Common myeloid progenitor, CD34-positive (primary cell): ENCODE measurements around the gene CCT7.

ENCODE experiments used
- CTCF ChIA-PET: fragments of 350-600 bp; sonication (Branson Sonifier 250); formaldehyde crosslinking; loops from one replicate; lab custom pipeline; 2021; ENCODE audit warnings: antibody characterized with exemption; lab: Charles Lee
- POLR2A ChIA-PET: fragments of 350-600 bp; sonication (Branson Sonifier 250); formaldehyde crosslinking; loops from one replicate; lab custom pipeline; 2021; ENCODE audit warnings: antibody characterized with exemption; lab: Charles Lee
- DNase-seq, 3 donors: peaks; one replicate each; pipeline versions ENCODE4 v3.0.0 to v3.0.0-alpha.2; 2013
- H3K27ac ChIP-seq, 2 experiments: 1 replicate in 1 of 2; 2 replicates in 1 of 2; pipeline ENCODE4 v1.7.0; 2013; ENCODE audit warnings: inconsistent platforms in 2 of 2, low read length in 2 of 2, mild to moderate bottlenecking in 2 of 2, low read depth in 1 of 2, moderate library complexity in 1 of 2; ENCODE audit not compliant: severe bottlenecking in 2 of 2, insufficient read depth in 1 of 2, poor library complexity in 1 of 2
- H3K27me3 ChIP-seq, 5 experiments: replicated peaks in 2 of 5; 1 replicate in 3 of 5; 2 replicates in 2 of 5; pipeline versions ENCODE4 v1.6.1 to v1.7.0; 2013; ENCODE audit warnings: low read length in 4 of 5, mild to moderate bottlenecking in 2 of 5, moderate library complexity in 2 of 5, inconsistent platforms in 1 of 5; ENCODE audit not compliant: insufficient read depth in 5 of 5, control insufficient read depth in 4 of 5
- H3K36me3 ChIP-seq, 4 experiments: 1 replicate in 2 of 4; 2 replicates in 2 of 4; pipeline versions ENCODE4 v1.6.1 to v1.7.0; 2013; ENCODE audit warnings: low read length in 3 of 4, control low read depth in 1 of 4, mild to moderate bottlenecking in 1 of 4; ENCODE audit not compliant: control insufficient read depth in 4 of 4, insufficient read depth in 4 of 4
- H3K4me1 ChIP-seq, 4 experiments: 1 replicate in 3 of 4; 2 replicates in 1 of 4; pipeline versions ENCODE4 v1.6.1 to v1.7.1; 2013; ENCODE audit warnings: low read length in 3 of 4, mild to moderate bottlenecking in 3 of 4, control low read depth in 1 of 4, inconsistent platforms in 1 of 4, moderate library complexity in 1 of 4; ENCODE audit not compliant: control insufficient read depth in 4 of 4, insufficient read depth in 4 of 4; ENCODE audit errors: control extremely low read depth in 1 of 4
- H3K4me3 ChIP-seq, 7 experiments: 1 replicate in 4 of 7; 2 replicates in 3 of 7; pipeline versions ENCODE4 v1.5.1 to v1.7.0; 2013; ENCODE audit warnings: mild to moderate bottlenecking in 7 of 7, low read length in 6 of 7, moderate library complexity in 6 of 7, inconsistent platforms in 2 of 7, low read depth in 2 of 7, control low read depth in 1 of 7; ENCODE audit not compliant: insufficient read depth in 4 of 7, control insufficient read depth in 1 of 7; ENCODE audit errors: extremely low read depth in 1 of 7
- H3K9me3 ChIP-seq, 5 experiments: 1 replicate in 4 of 5; 2 replicates in 1 of 5; pipeline versions ENCODE4 v1.6.1 to v1.7.1; 2013; ENCODE audit warnings: low read length in 4 of 5, mild to moderate bottlenecking in 2 of 5, inconsistent platforms in 1 of 5, low read depth in 1 of 5, moderate library complexity in 1 of 5; ENCODE audit not compliant: control insufficient read depth in 4 of 5, insufficient read depth in 2 of 5; ENCODE audit errors: control extremely low read depth in 1 of 5
- WGBS: methylation state at CpG from one replicate; pipeline ENCODE4 v1.1.5; 2013; ENCODE audit not compliant: insufficient coverage; 5-methylcytosine and 5-hydroxymethylcytosine counted together

Gene CCT7

GRCh38 chr2:73253901-73254300 lies 19.8 kb downstream of the CCT7 start:
- WGBS, result 100% methylated on average over 3 of the region's 3 CpGs
- ChIA-PET CTCF (interaction anchor here (0.7 to 5.4 kb wide), 7 partner anchors 9 to 360 kb away, joined by 3 to 25 read pairs (median 3); no protein-coding TSS in a partner anchor), POLR2A (no interaction called here)
- Histone ChIP-seq H3K27ac (no peak overlapping the region), H3K4me1 (peaks cover 0 to 18% (median 0%) of the 10 kb centered on the region in 4 experiments), H3K27me3 (no peaks in the 10 kb centered on the region), H3K4me3 (no peak overlapping the region), H3K9me3 (no peaks in the 10 kb centered on the region), H3K36me3 (peaks cover 28 to 84% (median 63%) of the 10 kb centered on the region in 4 experiments)
- DNase-seq, result peak in 2 of 3 donors; percentile 28 to 35

GRCh38 chr2:73254343-73255006 lies 20.4 kb downstream of the CCT7 start:
- peaks cover 23 to 84% (median 61%) of the 10 kb centered on the region in 4 experiments for H3K36me3 ChIP-seq
- ChIA-PET POLR2A (no interaction called here), CTCF (interaction anchor here (0.7 to 5.4 kb wide), 5 partner anchors 10 to 361 kb away, joined by 3 to 25 read pairs (median 6); no protein-coding TSS in a partner anchor)
- no peak for DNase-seq
- H3K27me3 ChIP-seq, result no peaks in the 10 kb centered on the region
- 99% methylated on average over 5 of the region's 7 CpGs for WGBS
- no peaks in the 10 kb centered on the region for H3K9me3 ChIP-seq
- H3K4me3 ChIP-seq, result no peak overlapping the region
- H3K27ac ChIP-seq, result no peak overlapping the region
- peaks cover 0 to 18% (median 0%) of the 10 kb centered on the region in 4 experiments for H3K4me1 ChIP-seq

- Histone ChIP-seq H3K4me1 (peaks cover 0 to 18% (median 0%) of the 10 kb centered on the region in 4 experiments), H3K27me3 (no peaks in the 10 kb centered on the region), H3K4me3 (no peak overlapping the region), H3K27ac (no peak overlapping the region), H3K36me3 (peaks cover 21 to 84% (median 58%) of the 10 kb centered on the region in 4 experiments), H3K9me3 (no peaks in the 10 kb centered on the region)
- DNase-seq, result no peak
- ChIA-PET CTCF (interaction anchor here (5.4 kb wide), 1 partner anchor 35 kb away, joined by 25 read pairs; no protein-coding TSS in a partner anchor), POLR2A (no interaction called here)
- 86% methylated on average over 2 of the region's 4 CpGs for WGBS
Observed at GRCh38 chr2:73255007-73255644, 21.0 kb downstream of the CCT7 start.

DNA sequence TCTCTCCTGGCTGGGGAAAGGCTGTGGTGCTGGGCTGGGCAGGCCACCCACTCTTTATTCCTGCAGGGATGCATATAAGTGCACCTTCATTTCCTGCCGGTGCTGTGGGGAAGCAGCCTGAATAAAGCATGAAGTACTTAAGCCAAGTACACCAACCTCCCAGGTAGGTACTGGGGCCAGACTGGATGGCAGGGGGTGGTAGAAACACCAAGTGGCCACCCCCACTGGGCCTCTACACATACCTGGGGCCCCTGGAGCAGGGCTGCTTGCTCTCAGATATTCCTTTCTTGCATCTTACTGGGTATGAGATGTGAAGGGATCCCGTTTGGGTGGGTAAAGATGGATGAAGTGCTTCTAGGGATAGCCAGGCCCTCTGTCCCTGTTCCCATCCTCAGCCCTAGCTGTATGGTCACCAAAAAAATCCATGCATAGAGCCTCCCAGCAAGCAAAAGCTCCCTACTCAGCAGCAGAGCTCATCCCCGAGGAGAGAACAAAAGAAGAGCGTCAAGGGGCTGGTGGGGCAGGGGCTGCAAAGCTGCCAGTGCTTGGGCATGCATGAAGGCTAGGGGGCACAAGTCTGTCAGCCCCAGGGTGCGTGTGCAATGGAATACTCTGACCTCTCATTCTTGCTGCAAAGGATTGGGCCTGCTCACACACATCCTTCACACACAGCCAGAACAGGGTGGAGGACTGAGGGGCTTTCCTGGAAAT lies 22.0 kb downstream of the CCT7 start:
- CTCF ChIA-PET, result interaction anchor here (0.9 to 2.5 kb wide), 3 partner anchors 8 to 34 kb away, joined by 3 to 11 read pairs (median 3); no protein-coding TSS in a partner anchor

GRCh38 chr2:73256618-73256922 lies 22.5 kb downstream of the CCT7 start:
- ChIA-PET CTCF (interaction anchor here (0.9 to 2.5 kb wide), 5 partner anchors 8 to 33 kb away, joined by 3 to 11 read pairs (median 3); no protein-coding TSS in a partner anchor), POLR2A (interaction anchor here (0.5 kb wide), 1 partner anchor 93 kb away, joined by 3 read pairs; no protein-coding TSS in a partner anchor)
- Histone ChIP-seq H3K36me3 (peaks cover 8 to 81% (median 50%) of the 10 kb centered on the region in 4 experiments), H3K27me3 (no peaks in the 10 kb centered on the region), H3K9me3 (no peaks in the 10 kb centered on the region), H3K27ac (no peak overlapping the region), H3K4me3 (no peak overlapping the region), H3K4me1 (peaks cover 0 to 18% (median 0%) of the 10 kb centered on the region in 4 experiments)
- WGBS, result 100% methylated on average over 1 of the region's 1 CpG
- DNase-seq, result no peak

More for the DNA sequence above, 22.0 kb downstream of the CCT7 start:
- Histone ChIP-seq H3K4me1 (peaks cover 0 to 18% (median 0%) of the 10 kb centered on the region in 4 experiments), H3K27ac (no peak overlapping the region), H3K36me3 (peaks cover 13 to 82% (median 51%) of the 10 kb centered on the region in 4 experiments), H3K27me3 (no peaks in the 10 kb centered on the region), H3K9me3 (no peaks in the 10 kb centered on the region), H3K4me3 (no peak overlapping the region)
- WGBS, result 85% methylated on average over 4 of the region's 5 CpGs
- POLR2A ChIA-PET, result interaction anchor here (0.5 kb wide), 1 partner anchor 93 kb away, joined by 3 read pairs; no protein-coding TSS in a partner anchor
- no peak for DNase-seq

DNA sequence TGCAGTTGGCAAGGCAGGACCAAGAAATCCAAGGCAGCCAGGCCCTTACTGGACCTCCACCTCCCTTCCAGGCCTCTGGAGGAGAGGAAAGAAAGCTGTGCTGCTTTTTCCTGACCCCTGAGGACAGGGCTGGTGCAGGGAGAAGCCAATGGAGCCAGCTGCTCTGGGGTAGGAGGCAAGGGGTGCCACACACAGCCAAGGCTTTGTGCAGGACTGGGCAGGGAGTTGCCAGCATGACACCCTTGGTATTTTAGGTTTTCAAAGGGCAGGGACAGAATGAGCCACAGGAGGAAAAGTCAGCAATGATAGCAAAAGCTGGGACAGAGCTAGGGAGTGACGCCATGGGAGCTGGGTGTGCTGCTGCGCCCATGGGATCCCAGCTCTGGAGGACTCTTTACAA lies 22.9 kb downstream of the CCT7 start:
- no peak for DNase-seq
- H3K36me3 ChIP-seq, result peaks cover 6 to 79% (median 48%) of the 10 kb centered on the region in 4 experiments
- no peaks in the 10 kb centered on the region for H3K9me3 ChIP-seq
- WGBS, result 100% methylated on average over 1 of the region's 2 CpGs
- H3K27ac ChIP-seq, result no peak overlapping the region
- H3K4me3 ChIP-seq, result no peak overlapping the region
- H3K27me3 ChIP-seq, result no peaks in the 10 kb centered on the region
- CTCF ChIA-PET, result interaction anchor here (1.0 to 2.5 kb wide), 4 partner anchors 9 to 33 kb away, joined by 3 to 11 read pairs (median 3); no protein-coding TSS in a partner anchor
- peaks cover 0 to 18% (median 0%) of the 10 kb centered on the region in 4 experiments for H3K4me1 ChIP-seq
- POLR2A ChIA-PET, result interaction anchor here (0.5 kb wide), 1 partner anchor 94 kb away, joined by 3 read pairs; no protein-coding TSS in a partner anchor
